22Rv1 (cell line): Measurements from ENCODE around the gene CYP1A1.

Source experiments
- ZFX ChIP-seq: fragments of 450-650 bp; IDR thresholded peaks from 2 replicates; pipeline ENCODE4 v1.6.1; 2017; ENCODE audit warnings: antibody characterized with exemption, borderline replicate concordance
- TF ChIP-seq, protein P1 (sequence below): fragments of 450-650 bp; IDR thresholded peaks from 2 replicates; pipeline ENCODE4 v1.5.1; 2017; ENCODE audit warnings: mild to moderate bottlenecking

DNA sequence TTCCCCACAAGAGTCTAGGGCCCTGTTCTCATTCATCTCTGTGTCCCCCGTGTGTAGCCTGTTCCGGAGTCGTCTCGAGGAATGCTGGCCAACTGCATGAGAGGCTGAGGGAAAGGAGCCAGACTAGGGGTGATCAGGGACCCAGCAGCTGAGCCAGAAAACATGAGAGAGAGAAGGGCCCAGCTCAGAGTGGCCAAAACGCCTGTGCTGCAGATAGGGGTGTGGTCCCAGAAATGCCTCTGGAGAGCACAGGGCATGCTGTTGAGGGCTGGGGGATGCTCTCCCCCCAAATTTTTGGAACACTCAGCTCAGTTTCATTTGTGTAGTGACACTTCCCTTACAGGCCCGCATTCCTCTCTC is 37.4 kb upstream of the CYP1A1 start:
- TF ChIP-seq, protein P1, sequence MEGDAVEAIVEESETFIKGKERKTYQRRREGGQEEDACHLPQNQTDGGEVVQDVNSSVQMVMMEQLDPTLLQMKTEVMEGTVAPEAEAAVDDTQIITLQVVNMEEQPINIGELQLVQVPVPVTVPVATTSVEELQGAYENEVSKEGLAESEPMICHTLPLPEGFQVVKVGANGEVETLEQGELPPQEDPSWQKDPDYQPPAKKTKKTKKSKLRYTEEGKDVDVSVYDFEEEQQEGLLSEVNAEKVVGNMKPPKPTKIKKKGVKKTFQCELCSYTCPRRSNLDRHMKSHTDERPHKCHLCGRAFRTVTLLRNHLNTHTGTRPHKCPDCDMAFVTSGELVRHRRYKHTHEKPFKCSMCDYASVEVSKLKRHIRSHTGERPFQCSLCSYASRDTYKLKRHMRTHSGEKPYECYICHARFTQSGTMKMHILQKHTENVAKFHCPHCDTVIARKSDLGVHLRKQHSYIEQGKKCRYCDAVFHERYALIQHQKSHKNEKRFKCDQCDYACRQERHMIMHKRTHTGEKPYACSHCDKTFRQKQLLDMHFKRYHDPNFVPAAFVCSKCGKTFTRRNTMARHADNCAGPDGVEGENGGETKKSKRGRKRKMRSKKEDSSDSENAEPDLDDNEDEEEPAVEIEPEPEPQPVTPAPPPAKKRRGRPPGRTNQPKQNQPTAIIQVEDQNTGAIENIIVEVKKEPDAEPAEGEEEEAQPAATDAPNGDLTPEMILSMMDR, result no peak
- no peak for TF ChIP-seq ZFX
